ENCODE measurements around the gene TMEM87B.
A peak's percentile ranks its signal among the peaks of the same experiment; 100 is the strongest.

The TMEM87B gene

GRCh38 chr2:112151701-112152440, 96.8 kb downstream of the TMEM87B start:
- DNase-seq (ENCODE audit: low read depth): no peak

- no peak for DNase-seq (ENCODE audit: low read depth)
Observed at GRCh38 chr2:112152476-112153178, 97.6 kb downstream of the TMEM87B start.

GRCh38 chr2:112153179-112153490, 98.1 kb downstream of the TMEM87B start:
- DNase-seq (ENCODE audit: low read depth): peak; percentile 86

GRCh38 chr2:112153501-112153900, 98.4 kb downstream of the TMEM87B start:
- DNase-seq (ENCODE audit: low read depth): no peak

- no peak for DNase-seq (ENCODE audit: low read depth)
Observed at GRCh38 chr2:112154246-112155117, 99.4 kb downstream of the TMEM87B start.

- DNase-seq (ENCODE audit: low read depth): no peak
Observed at GRCh38 chr2:112155331-112156151, 100.5 kb downstream of the TMEM87B start.

- DNase-seq (ENCODE audit: low read depth): peak; percentile 81
Observed at GRCh38 chr2:112156152-112156986, 101.3 kb downstream of the TMEM87B start.

- no peak for DNase-seq (ENCODE audit: low read depth)
Observed at GRCh38 chr2:112157472-112157871, 102.4 kb downstream of the TMEM87B start.

GRCh38 chr2:112159454-112159921, 104.4 kb downstream of the TMEM87B start:
- DNase-seq (ENCODE audit: low read depth): no peak

GRCh38 chr2:112160283-112161250, 105.5 kb downstream of the TMEM87B start:
- no peak for DNase-seq (ENCODE audit: low read depth)

GRCh38 chr2:112161431-112162145, 106.5 kb downstream of the TMEM87B start:
- DNase-seq (ENCODE audit: low read depth): no peak

GRCh38 chr2:112162341-112162740, 107.3 kb downstream of the TMEM87B start:
- no peak for DNase-seq (ENCODE audit: low read depth)

- DNase-seq (ENCODE audit: low read depth): no peak
Observed at GRCh38 chr2:112162956-112163355, 107.9 kb downstream of the TMEM87B start.

GRCh38 chr2:112163541-112163981, 108.5 kb downstream of the TMEM87B start:
- no peak for DNase-seq (ENCODE audit: low read depth)

- no peak for DNase-seq (ENCODE audit: low read depth)
Observed at GRCh38 chr2:112164876-112165275, 109.8 kb downstream of the TMEM87B start.

- DNase-seq (ENCODE audit: low read depth): no peak
Observed at GRCh38 chr2:112165296-112165695, 110.2 kb downstream of the TMEM87B start.

GRCh38 chr2:112166806-112167499, 111.9 kb downstream of the TMEM87B start:
- no peak for DNase-seq (ENCODE audit: low read depth)

GRCh38 chr2:112168422-112169124, 113.5 kb downstream of the TMEM87B start:
- peak; percentile 38 for DNase-seq (ENCODE audit: low read depth)

Measured in stromal cell of bone marrow (primary cell).